Measurements from ENCODE around the gene CLSTN2.

Gene CLSTN2

DNA sequence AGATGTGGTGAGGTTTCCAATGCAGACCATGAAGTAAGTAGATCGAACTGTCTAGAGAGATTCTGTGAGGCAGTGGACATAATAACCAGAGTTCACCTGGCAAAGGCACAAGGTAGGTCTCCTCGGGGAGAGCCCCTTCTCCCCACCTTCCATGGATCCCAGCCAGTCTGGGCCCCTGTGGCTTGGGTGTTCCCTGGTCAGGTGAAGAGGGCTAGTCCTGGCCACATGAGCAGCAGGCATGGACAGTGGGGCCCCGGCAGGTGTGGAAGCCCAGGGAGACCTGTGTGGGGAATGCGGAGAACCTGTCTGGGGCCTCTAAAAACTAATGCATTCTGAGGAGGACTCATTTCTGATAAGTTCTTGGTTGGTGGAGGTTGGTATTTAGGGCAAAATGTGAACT is 501.4 kb downstream of the CLSTN2 start:
- TF ChIP-seq SIN3A (IDR thresholded peaks at IDR 0.05; ENCODE audit: borderline replicate concordance, insufficient read depth, low read length): no peak
- TF ChIP-seq REST (IDR thresholded peaks at IDR 0.05; ENCODE audit: insufficient read depth in 1 of 2, low read depth in 2 of 2, low read length in 2 of 2): no peak
- TF ChIP-seq TAF1 (IDR thresholded peaks at IDR 0.05; ENCODE audit: borderline replicate concordance, insufficient read depth, low read length): no peak
- no peak for TF ChIP-seq POLR2AphosphoS5 (IDR thresholded peaks at IDR 0.05; ENCODE audit: low read depth, low read length)
- no peak for TF ChIP-seq FOXP2 (optimal IDR thresholded peaks at IDR 0.05; ENCODE audit: borderline replicate concordance, extremely low read depth, extremely low read length, insufficient read depth)

- no peak for TF ChIP-seq FOXP2 (optimal IDR thresholded peaks at IDR 0.05; ENCODE audit: borderline replicate concordance, extremely low read depth, extremely low read length, insufficient read depth)
- TF ChIP-seq REST (IDR thresholded peaks at IDR 0.05; ENCODE audit: insufficient read depth in 1 of 2, low read depth in 2 of 2, low read length in 2 of 2): no peak
- no peak for TF ChIP-seq TAF1 (IDR thresholded peaks at IDR 0.05; ENCODE audit: borderline replicate concordance, insufficient read depth, low read length)
- TF ChIP-seq POLR2AphosphoS5 (IDR thresholded peaks at IDR 0.05; ENCODE audit: low read depth, low read length): no peak
Observed at GRCh38 chr3:140438736-140439470, 503.9 kb downstream of the CLSTN2 start.

- no peak for TF ChIP-seq SIN3A (IDR thresholded peaks at IDR 0.05; ENCODE audit: borderline replicate concordance, insufficient read depth, low read length)
- TF ChIP-seq TAF1 (IDR thresholded peaks at IDR 0.05; ENCODE audit: borderline replicate concordance, insufficient read depth, low read length): no peak
- TF ChIP-seq POLR2AphosphoS5 (IDR thresholded peaks at IDR 0.05; ENCODE audit: low read depth, low read length): no peak
- no peak for TF ChIP-seq FOXP2 (optimal IDR thresholded peaks at IDR 0.05; ENCODE audit: borderline replicate concordance, extremely low read depth, extremely low read length, insufficient read depth)
- no peak for TF ChIP-seq REST (IDR thresholded peaks at IDR 0.05; ENCODE audit: insufficient read depth in 1 of 2, low read depth in 2 of 2, low read length in 2 of 2)
Observed at GRCh38 chr3:140439527-140439926, 504.5 kb downstream of the CLSTN2 start.

DNA sequence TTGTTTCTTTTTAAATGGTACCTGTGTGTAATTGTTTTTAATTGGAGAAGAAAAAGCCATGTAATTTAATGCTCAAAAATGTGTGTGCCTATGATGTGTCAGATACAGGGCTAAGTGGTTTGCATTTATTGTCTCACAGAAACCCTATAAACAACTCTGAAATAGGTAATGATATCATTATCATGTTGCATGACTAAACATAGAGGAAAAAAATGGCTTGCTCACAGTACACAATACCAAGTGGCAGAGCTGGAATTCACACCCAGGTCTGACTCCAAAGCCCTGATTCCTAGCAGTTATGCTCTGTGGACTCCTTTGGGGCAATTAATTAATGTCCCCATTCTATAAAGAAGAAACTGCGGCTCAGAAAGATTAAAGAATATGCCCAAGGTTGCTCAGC is 505.5 kb downstream of the CLSTN2 start:
- no peak for TF ChIP-seq SIN3A (IDR thresholded peaks at IDR 0.05; ENCODE audit: borderline replicate concordance, insufficient read depth, low read length)
- TF ChIP-seq REST (IDR thresholded peaks at IDR 0.05; ENCODE audit: insufficient read depth in 1 of 2, low read depth in 2 of 2, low read length in 2 of 2): no peak
- TF ChIP-seq POLR2AphosphoS5 (IDR thresholded peaks at IDR 0.05; ENCODE audit: low read depth, low read length): no peak
- no peak for TF ChIP-seq FOXP2 (optimal IDR thresholded peaks at IDR 0.05; ENCODE audit: borderline replicate concordance, extremely low read depth, extremely low read length, insufficient read depth)
- no peak for TF ChIP-seq TAF1 (IDR thresholded peaks at IDR 0.05; ENCODE audit: borderline replicate concordance, insufficient read depth, low read length)
